ENCODE results near the gene OMP. TPM values are rescaled to one million over a fixed set of nuclear protein-coding genes. Genes with fewer than 3 reads are reported as not detected.

OMP gene
- total and polyA plus RNA-seq, 2 donors (not counting 1 experiment from before 2014, with no cell fraction given) = not detected

GRCh38 chr11:77127920-77128691 lies 25.5 kb downstream of the OMP start, which contains the start of gene MYO7A:
Gene MYO7A, plus strand, starts transcription at chr11:77128246. Its CDS starts 2,389 bp downstream, at chr11:77130635.
- Mint-ChIP-seq H3K9me3 (ENCODE audit: insufficient read depth) (peaks cover under 1% of the 10 kb centered on the region), H3K4me1 (peaks cover 21% of the 10 kb centered on the region), H3K27ac (no peak within 1 kb of the TSS), H3K27me3 (peaks cover 10% of the 10 kb centered on the region), H3K4me3 (peak within 1 kb of the TSS; percentile 73)
- Histone ChIP-seq H4K20me1 (ENCODE audit: control insufficient read depth, insufficient read depth, low read length, poor library complexity, severe bottlenecking) (no peaks in the 10 kb centered on the region), H3K79me2 (ENCODE audit: control insufficient read depth, insufficient read depth, low read length) (no peaks in the 10 kb centered on the region), H3K27me3 (replicated peaks in 1 of 4; ENCODE audit: control extremely low read depth in 1 of 4, control insufficient read depth in 3 of 4, insufficient read depth in 4 of 4, low read length in 3 of 4) (peaks cover 0 to 13% (median 0%) of the 10 kb centered on the region in 4 experiments), H3K36me3 (replicated peaks in 1 of 2; ENCODE audit: control extremely low read depth in 1 of 2, control insufficient read depth in 1 of 2, extremely low read depth in 1 of 2, insufficient read depth in 2 of 2, low read length in 1 of 2) (no peaks in the 10 kb centered on the region), H3K4me2 (replicated peaks; ENCODE audit: low read depth, low read length, poor library complexity, severe bottlenecking) (peak within 1 kb of the TSS; percentile 65), H3K4me1 (ENCODE audit: control insufficient read depth in 2 of 2, insufficient read depth in 2 of 2, low read length in 2 of 2) (peaks cover 15 to 20% of the 10 kb centered on the region in 2 donors), H3K9ac (ENCODE audit: low read length) (peak within 1 kb of the TSS; percentile 36), H2AFZ (ENCODE audit: insufficient read depth, low read depth, low read length, poor library complexity, severe bottlenecking) (peak within 1 kb of the TSS; percentile 73), H3K4me3 (ENCODE audit: control extremely low read depth in 1 of 5, extremely low read depth in 1 of 5, insufficient read depth in 1 of 5, low read depth in 2 of 5, low read length in 4 of 5) (peak within 1 kb of the TSS in 4 of 5 experiments; percentile 20 to 47 (median 34)), H3K27ac (ENCODE audit: low read length in 2 of 2) (no peak within 1 kb of the TSS), H3K9me3 (ENCODE audit: control extremely low read depth in 1 of 3, control insufficient read depth in 2 of 3, insufficient read depth in 1 of 3, low read length in 2 of 3) (peaks cover 0 to 5% (median 0%) of the 10 kb centered on the region in 3 donors)
- intact Hi-C loops (cut with micrococcal nuclease) = no loop called here
- TF ChIP-seq CTCF (IDR thresholded peaks at IDR 0.05) = no peak
- TF ChIP-seq EZH2 (IDR thresholded peaks at IDR 0.05; ENCODE audit: borderline replicate concordance, insufficient read depth, low read depth, low read length, poor library complexity, severe bottlenecking) = no peak
- ChIA-PET POLR2A (no interaction called here), CTCF (interaction anchor here (0.8 to 3.6 kb wide), 14 partner anchors 8 to 491 kb away, joined by 3 to 32 read pairs (median 5); no protein-coding TSS in a partner anchor)
- 37% methylated on average over 20 of the region's 20 CpGs for WGBS (ENCODE audit: insufficient coverage)
- ATAC-seq (ENCODE audit: low read depth) (no peak), DNase-seq (peak; percentile 31)
